HG03196 (cell line): ENCODE measurements around the gene IPCEF1.

Experiments
- ATAC-seq: cut with Tn5 transposase; IDR thresholded peaks from one replicate; pipeline ENCODE4 v1.9.1; 2021; ENCODE audit not compliant: unreplicated experiment

IPCEF1 gene, protein sequence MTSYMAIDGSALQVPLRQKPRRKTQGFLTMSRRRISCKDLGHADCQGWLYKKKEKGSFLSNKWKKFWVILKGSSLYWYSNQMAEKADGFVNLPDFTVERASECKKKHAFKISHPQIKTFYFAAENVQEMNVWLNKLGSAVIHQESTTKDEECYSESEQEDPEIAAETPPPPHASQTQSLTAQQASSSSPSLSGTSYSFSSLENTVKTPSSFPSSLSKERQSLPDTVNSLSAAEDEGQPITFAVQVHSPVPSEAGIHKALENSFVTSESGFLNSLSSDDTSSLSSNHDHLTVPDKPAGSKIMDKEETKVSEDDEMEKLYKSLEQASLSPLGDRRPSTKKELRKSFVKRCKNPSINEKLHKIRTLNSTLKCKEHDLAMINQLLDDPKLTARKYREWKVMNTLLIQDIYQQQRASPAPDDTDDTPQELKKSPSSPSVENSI

GRCh38 chr6:154356690-154357089 lies at the start of gene IPCEF1:
Gene IPCEF1 (minus strand): TSS chr6:154356803. CDS start chr6:154265947, 90,856 bp downstream.
- ATAC-seq = peak; percentile 21

GRCh38 chr6:154406301-154406700 lies 49.7 kb upstream of the IPCEF1 start:
- no peak for ATAC-seq

DNA sequence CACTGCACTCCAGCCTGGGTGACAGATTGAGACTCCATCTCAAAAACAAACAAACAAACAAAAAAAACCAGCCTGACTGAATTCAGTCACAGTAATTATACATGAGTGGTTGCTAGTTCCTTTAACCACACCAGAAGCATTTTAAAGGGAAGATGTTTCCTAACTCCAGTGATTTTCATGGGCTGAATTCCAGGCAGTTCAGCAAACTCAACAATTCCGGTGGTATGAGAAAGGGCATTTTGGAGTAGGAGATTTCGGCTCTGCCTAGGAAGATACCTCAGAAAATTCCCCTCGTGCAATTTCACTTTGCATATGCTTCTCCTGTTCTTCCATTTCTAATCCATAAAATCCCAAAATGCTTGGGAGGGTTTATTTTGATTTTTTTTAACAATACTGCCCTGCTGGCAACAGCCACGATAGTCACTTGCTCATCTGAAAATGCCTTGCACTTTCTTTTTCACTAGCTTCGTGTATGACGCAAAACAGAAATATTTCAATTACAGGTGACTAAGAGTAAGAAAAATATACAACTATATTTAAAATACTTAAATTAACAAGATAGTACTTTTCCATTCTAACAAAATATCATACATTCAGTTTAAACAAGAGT lies 48.3 kb upstream of the IPCEF1 start:
- no peak for ATAC-seq

DNA sequence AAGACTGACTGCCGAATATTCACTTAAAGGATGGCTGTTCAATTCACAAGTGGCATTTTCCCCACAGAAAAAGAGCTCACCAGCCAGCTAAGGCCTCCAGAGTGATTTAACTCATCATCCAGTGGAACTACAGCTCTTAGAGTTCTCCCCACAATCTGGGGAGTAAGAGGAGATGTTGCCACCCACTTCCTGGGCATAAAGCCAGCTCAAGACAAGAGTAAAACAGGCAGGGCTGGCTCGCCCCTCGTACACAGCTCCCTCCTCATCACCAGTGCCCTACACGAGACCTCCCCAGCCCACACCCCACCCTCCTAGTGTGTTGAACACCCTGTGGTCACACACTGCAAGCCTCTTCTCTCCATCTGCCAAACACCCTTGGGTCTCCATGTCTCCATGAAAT lies 47.2 kb upstream of the IPCEF1 start:
- ATAC-seq = no peak

- no peak for ATAC-seq
Observed at GRCh38 chr6:154402081-154402780, 45.6 kb upstream of the IPCEF1 start.

DNA sequence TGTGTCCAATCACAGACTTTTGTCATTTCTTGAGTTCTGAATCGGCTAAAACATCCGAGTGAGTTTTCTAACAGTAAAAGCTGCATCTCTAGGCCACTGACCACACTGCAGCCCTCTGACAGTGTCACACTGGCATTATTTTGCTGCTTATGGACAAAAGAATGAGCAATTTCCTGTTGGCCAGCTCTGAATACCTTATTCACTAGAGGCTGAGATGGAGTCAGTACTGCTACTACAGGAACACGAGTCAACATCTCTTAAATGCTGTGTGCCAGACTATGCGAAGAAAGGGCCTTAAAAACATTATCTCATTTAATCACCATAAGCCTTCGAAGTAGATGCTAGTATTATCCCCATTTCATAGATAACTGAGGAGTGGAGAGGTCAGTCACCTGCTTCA lies 42.5 kb upstream of the IPCEF1 start:
- no peak for ATAC-seq

DNA sequence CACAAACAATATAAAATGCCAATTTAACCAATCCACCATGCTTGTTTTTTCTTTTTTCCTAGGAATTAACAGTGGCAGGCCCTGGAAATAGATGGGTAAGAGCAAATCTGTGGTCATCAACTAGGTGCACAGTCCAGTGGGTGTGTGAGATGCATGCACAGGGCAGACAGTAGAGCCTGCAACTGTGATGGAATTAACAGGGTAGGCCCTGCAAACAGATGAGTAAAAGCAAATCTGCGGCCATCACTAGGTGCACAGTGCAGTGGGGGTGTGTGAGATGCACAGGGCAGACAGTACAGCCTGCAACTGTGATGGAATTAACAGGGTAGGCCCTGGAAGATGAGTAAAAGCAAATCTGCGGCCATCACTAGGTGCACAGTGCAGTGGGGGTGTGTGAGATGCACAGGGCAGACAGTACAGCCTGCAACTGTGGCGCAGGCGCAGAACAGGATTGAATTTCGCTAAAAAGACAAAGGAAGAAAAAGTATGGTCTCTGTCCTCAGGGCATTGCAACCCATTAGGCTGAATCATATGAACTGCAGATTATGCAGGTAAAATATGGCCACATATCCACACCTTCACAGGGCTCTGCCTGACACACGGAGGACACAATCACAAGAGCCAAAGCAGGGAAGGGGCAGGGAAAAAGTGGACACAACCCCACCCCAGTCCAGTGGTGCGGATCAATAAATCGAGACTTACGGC lies 41.0 kb upstream of the IPCEF1 start:
- ATAC-seq = no peak

GRCh38 chr6:154395878-154396277 lies 39.3 kb upstream of the IPCEF1 start:
- ATAC-seq = no peak

DNA sequence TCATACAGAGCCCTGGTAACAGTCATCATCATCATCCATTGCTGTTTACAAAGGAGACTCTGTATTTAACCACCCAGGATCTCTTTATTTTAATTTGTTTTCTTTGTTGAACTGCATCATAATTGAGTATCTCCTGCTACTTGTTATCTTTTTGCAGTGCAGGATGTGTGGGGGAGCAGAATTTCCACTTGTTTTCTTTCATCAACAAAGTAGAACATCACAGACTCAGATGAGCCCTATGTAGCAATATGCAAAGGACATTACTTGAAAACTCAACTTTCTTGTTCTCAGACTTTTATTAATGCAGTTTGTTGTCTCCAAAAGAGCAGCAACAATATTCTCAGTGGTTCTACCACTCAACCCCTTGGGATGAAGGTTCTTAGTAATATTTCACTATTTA lies 38.7 kb upstream of the IPCEF1 start:
- no peak for ATAC-seq

- ATAC-seq = no peak
Observed at GRCh38 chr6:154394571-154394970, 38.0 kb upstream of the IPCEF1 start.

GRCh38 chr6:154390034-154390433 lies 33.4 kb upstream of the IPCEF1 start:
- no peak for ATAC-seq

DNA sequence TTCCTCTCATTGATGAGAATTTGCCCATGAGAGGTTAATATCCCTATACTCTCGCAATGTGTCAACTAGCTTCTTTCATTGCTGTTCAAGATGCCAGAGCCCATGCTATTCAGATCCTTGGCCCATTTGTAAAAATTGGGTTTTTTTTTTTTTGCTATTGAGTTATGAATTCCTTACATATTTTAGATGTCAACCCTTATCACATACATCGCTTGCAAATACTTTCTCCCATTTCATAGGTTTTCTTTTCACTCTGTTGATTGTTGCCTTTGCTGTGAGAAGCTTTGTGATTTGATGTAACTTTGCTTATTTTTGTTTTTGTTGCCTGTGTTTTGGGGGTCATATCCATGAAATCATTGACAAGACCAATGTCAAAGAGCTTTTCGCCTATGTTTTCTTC lies 32.2 kb upstream of the IPCEF1 start:
- no peak for ATAC-seq

GRCh38 chr6:154386848-154387717 lies 30.5 kb upstream of the IPCEF1 start:
- ATAC-seq = no peak

DNA sequence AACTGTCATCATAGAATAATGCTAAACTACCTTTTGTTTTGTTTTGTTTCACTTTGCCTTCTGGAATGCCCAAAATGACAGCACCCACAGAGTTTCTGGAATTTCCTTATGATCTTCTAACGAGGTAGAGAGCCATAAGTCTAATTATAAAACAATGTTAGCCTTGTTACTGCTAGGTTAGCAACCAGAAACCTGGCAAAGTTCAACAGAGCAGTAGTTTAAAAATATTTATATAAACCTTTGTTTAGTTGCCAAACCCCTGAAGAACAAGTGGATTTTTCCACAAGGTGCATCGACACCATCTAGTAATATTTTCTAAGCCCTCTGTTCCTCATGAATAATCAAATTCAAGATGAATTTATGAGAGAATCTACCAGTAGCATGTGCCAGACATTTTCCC lies 27.6 kb upstream of the IPCEF1 start:
- no peak for ATAC-seq

- ATAC-seq = no peak
Observed at GRCh38 chr6:154383273-154383672, 26.7 kb upstream of the IPCEF1 start.

DNA sequence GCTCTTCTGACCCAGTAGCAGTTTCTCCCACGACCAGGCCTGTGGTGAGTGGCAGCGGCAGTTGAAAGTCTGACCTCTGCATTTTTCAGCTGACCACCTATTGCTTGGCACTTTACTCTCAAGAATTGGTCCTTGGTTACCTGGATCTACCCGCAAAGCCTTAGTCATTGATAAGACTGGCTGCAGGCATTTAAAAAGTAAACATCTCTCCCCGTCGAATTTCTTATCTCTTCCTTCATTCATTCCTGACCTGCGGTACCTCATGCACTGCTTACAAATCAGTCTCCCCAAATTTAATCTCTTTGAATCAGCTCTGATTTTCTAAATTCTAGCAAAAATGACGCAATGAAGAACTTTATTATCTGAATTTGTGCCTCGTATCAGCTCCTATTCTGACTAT lies 26.1 kb upstream of the IPCEF1 start:
- no peak for ATAC-seq

GRCh38 chr6:154381548-154381947 lies 24.9 kb upstream of the IPCEF1 start:
- no peak for ATAC-seq

DNA sequence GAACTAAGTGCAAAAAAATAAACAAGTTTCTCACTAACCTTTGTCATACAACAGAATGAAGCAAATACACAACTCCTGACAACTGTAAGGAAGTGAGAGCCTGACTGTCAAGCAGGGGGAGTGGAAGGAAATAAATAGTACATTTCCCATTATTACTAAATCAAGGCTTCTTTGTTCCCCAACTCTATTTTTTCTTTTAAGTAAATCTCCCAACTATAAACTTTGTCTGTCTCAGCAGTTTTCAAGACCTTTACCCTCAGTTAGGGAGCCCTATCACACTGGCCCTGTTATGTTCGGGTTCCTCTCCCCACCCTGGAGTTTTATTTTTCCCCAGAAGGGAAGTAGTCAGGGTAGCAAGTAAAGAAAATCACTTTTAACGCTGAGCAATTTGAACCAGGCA lies 24.1 kb upstream of the IPCEF1 start:
- no peak for ATAC-seq

GRCh38 chr6:154379585-154379984 lies 23.0 kb upstream of the IPCEF1 start:
- no peak for ATAC-seq

GRCh38 chr6:154378518-154378917 lies 21.9 kb upstream of the IPCEF1 start:
- ATAC-seq = no peak
